GM15510 (cell line): ENCODE data around the gene TCTN2.

Source experiments
- POLR2A ChIP-seq: IDR thresholded peaks from 3 replicates; pipeline ENCODE4 v1.6.1; 2011; ENCODE audit warnings: borderline replicate concordance; ENCODE audit not compliant: insufficient read length; ENCODE audit errors: extremely low read depth

The TCTN2 gene

GRCh38 chr12:123713823-123714585 lies 43.1 kb downstream of the TCTN2 start:
- no peak for TF ChIP-seq POLR2A

GRCh38 chr12:123715195-123715594 lies 44.3 kb downstream of the TCTN2 start:
- TF ChIP-seq POLR2A: no peak

- no peak for TF ChIP-seq POLR2A
Observed at GRCh38 chr12:123717350-123717749, 46.4 kb downstream of the TCTN2 start.

GRCh38 chr12:123720141-123720814 lies 49.4 kb downstream of the TCTN2 start:
- no peak for TF ChIP-seq POLR2A

- TF ChIP-seq POLR2A: no peak
Observed at GRCh38 chr12:123721245-123721644, 50.3 kb downstream of the TCTN2 start.

- TF ChIP-seq POLR2A: no peak
Observed at GRCh38 chr12:123723011-123723410, 52.1 kb downstream of the TCTN2 start.

- no peak for TF ChIP-seq POLR2A
Observed at GRCh38 chr12:123723765-123724164, 52.9 kb downstream of the TCTN2 start.

GRCh38 chr12:123726244-123726643 lies 55.3 kb downstream of the TCTN2 start:
- no peak for TF ChIP-seq POLR2A

- no peak for TF ChIP-seq POLR2A
Observed at GRCh38 chr12:123726962-123727361, 56.0 kb downstream of the TCTN2 start.

GRCh38 chr12:123727878-123728277 lies 57.0 kb downstream of the TCTN2 start:
- TF ChIP-seq POLR2A: no peak

- TF ChIP-seq POLR2A: no peak
Observed at GRCh38 chr12:123731596-123731995, 60.7 kb downstream of the TCTN2 start.

GRCh38 chr12:123732251-123732650 lies 61.3 kb downstream of the TCTN2 start:
- no peak for TF ChIP-seq POLR2A

- TF ChIP-seq POLR2A: no peak
Observed at GRCh38 chr12:123733229-123733628, 62.3 kb downstream of the TCTN2 start.

GRCh38 chr12:123734268-123734667 lies 63.4 kb downstream of the TCTN2 start:
- no peak for TF ChIP-seq POLR2A

GRCh38 chr12:123741937-123742572 lies 71.1 kb downstream of the TCTN2 start:
- TF ChIP-seq POLR2A: no peak
